Fibroblast of lung (primary cell): Measurements from ENCODE around the gene ZNF792.

Experiments
- EZH2 ChIP-seq: IDR thresholded peaks from 2 replicates; pipeline ENCODE4 v1.5.1; 2012; ENCODE audit warnings: low read length, control low read depth, mild to moderate bottlenecking; ENCODE audit errors: missing control alignments
- TF ChIP-seq, protein P1 (sequence below), 2 donors: IDR thresholded peaks in 1 of 2; conservative IDR thresholded peaks in 1 of 2; 1 replicate in 1 of 2; 2 replicates in 1 of 2; pipeline ENCODE4 v1.5.1; 2011 to 2012; ENCODE audit warnings: low read length in 2 of 2, control low read depth in 1 of 2, inconsistent platforms in 1 of 2, low read depth in 1 of 2, mild to moderate bottlenecking in 1 of 2

DNA sequence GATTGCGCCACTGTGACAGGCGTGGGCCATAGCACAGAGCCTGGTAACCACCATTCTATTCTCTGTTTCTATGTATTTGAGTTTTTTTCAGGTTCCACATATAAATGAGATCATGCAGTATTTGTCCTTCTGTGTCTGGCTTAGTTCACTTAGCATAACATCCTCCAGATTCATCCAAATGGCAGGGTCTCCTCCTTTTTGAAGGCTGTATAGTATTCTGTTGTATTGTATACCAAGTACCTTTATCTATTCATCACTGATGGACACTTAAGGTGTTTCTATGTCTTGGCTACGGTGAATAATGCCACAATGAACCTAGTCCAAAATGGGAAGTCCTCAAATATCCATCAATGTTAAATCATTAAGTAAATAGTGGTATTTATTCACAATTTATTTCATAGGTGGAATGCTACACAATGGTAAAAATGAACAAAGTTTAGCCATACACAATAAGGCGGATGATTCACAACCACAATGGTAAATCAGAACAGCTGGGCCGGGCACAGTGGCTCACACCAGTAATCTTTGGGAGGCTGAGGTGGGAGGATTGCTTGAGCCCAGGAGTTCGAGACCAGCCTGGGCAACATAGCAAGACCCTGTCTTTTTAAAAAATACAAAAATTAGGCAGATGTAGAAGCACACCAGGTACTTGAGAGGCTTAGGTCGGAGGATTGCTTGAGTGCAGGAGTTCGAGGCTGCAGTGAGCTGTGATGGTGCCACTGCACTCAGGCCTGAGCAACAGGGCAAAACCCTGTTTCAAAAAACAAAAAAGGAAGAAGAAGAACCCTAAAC, 27.7 kb upstream of the ZNF792 start:
- TF ChIP-seq, protein P1, sequence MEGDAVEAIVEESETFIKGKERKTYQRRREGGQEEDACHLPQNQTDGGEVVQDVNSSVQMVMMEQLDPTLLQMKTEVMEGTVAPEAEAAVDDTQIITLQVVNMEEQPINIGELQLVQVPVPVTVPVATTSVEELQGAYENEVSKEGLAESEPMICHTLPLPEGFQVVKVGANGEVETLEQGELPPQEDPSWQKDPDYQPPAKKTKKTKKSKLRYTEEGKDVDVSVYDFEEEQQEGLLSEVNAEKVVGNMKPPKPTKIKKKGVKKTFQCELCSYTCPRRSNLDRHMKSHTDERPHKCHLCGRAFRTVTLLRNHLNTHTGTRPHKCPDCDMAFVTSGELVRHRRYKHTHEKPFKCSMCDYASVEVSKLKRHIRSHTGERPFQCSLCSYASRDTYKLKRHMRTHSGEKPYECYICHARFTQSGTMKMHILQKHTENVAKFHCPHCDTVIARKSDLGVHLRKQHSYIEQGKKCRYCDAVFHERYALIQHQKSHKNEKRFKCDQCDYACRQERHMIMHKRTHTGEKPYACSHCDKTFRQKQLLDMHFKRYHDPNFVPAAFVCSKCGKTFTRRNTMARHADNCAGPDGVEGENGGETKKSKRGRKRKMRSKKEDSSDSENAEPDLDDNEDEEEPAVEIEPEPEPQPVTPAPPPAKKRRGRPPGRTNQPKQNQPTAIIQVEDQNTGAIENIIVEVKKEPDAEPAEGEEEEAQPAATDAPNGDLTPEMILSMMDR (conservative IDR thresholded peaks at IDR 0.05 in 1 of 2, IDR thresholded peaks at IDR 0.05 in 1 of 2; ENCODE audit: low read depth in 1 of 2, low read length in 2 of 2) = no peak
- TF ChIP-seq EZH2 = no peak
